Measurements from ENCODE around the gene TM9SF2. TPM values are rescaled to one million over a fixed set of nuclear protein-coding genes. Genes with fewer than 3 reads are reported as not detected.

The TM9SF2 gene
- total and polyA plus RNA-seq, 11 donors, result 22.4 to 84.3 (median 68.2) TPM

DNA sequence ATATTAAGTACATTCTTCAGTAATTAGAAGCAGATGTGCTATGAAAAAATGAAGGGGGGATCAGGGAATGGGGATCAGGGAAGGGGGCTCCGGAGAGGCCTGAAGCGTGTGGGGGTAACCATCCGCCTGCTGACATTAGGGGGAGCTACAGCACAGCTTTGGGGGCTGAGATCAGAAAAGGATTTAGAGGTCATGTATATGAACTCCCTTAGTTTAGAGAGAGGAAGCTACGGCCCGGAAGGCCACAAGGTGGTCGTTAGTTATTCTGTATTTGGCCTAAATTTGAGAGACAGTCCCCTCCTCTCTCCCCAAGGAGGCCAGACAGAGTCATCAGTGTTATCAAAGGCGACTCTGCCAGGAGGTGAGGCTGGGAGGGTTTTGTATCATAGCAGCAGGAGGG, 99.0 kb downstream of the TM9SF2 start:
- intact Hi-C loops (cut with DNase I), result loop anchor here in 2 of 10 donors (10.0 kb wide), 2 partner anchors 96 to 156 kb away; partner anchors contain the start of gene TM9SF2 (in 1 of the 2)
- no peak overlapping the region for H3K4me3 ChIP-seq
- no peak for TF ChIP-seq POLR2A (IDR thresholded peaks at IDR 0.05)
- no peak for TF ChIP-seq CTCF (IDR thresholded peaks at IDR 0.05)
- no peak overlapping the region for H3K27ac ChIP-seq
- no peaks in the 10 kb centered on the region for H3K36me3 ChIP-seq
- H3K27me3 ChIP-seq, result no peaks in the 10 kb centered on the region
- peaks cover 0 to under 1% (median 0%) of the 10 kb centered on the region in 12 donors for H3K4me1 ChIP-seq
- WGBS, 4 donors, result 39 to 52% (median 43%) methylated on average over 7 of the region's 7 CpGs
- no peak for ATAC-seq
- H3K9me3 ChIP-seq, result no peaks in the 10 kb centered on the region
- no peak for DNase-seq

GRCh38 chr13:99601535-99601934, 100.3 kb downstream of the TM9SF2 start:
- ATAC-seq, result no peak
- H3K36me3 ChIP-seq, result no peaks in the 10 kb centered on the region
- H3K27me3 ChIP-seq, result no peaks in the 10 kb centered on the region

GRCh38 chr13:99604636-99605035, 103.4 kb downstream of the TM9SF2 start:
- ATAC-seq (no peak), DNase-seq (no peak)
- no peaks in the 10 kb centered on the region for H3K27me3 ChIP-seq
- H3K27ac ChIP-seq, result no peak overlapping the region
- no peak for TF ChIP-seq CTCF (IDR thresholded peaks at IDR 0.05)
- no peak for TF ChIP-seq POLR2A (IDR thresholded peaks at IDR 0.05)
- H3K4me1 ChIP-seq, result peaks cover 0 to 15% (median 9%) of the 10 kb centered on the region in 12 donors
- 92 to 96% (median 93%) methylated on average over 3 of the region's 3 CpGs for WGBS, 4 donors
- no peak overlapping the region for H3K4me3 ChIP-seq
- H3K9me3 ChIP-seq, result no peaks in the 10 kb centered on the region
- intact Hi-C loops (cut with DNase I), result loop anchor here in 4 of 10 donors (5.0 to 10.0 kb wide), 4 partner anchors 100 to 160 kb away; partner anchors contain the start of gene TM9SF2 (in 2 of the 4)
- no peaks in the 10 kb centered on the region for H3K36me3 ChIP-seq

More at GRCh38 chr13:99601535-99601934, 100.3 kb downstream of the TM9SF2 start:
- Histone ChIP-seq H3K9me3 (no peaks in the 10 kb centered on the region), H3K4me3 (no peak overlapping the region), H3K4me1 (peaks cover 0 to 10% (median 7%) of the 10 kb centered on the region in 12 donors), H3K27ac (no peak overlapping the region)
- intact Hi-C loops (cut with DNase I), result loop anchor here in 2 of 10 donors (10.0 kb wide), 2 partner anchors 97 to 157 kb away; partner anchors contain the start of gene TM9SF2 (in 1 of the 2)
- 83 to 92% (median 87%) methylated on average over 5 of the region's 5 CpGs for WGBS, 4 donors
- DNase-seq, result no peak
- no peak for TF ChIP-seq CTCF (IDR thresholded peaks at IDR 0.05)
- no peak for TF ChIP-seq POLR2A (IDR thresholded peaks at IDR 0.05)

GRCh38 chr13:99605420-99606323, 104.4 kb downstream of the TM9SF2 start:
- TF ChIP-seq CTCF (IDR thresholded peaks at IDR 0.05) (peak in 4 of 12 donors; percentile 19 to 37 (median 32)), POLR2A (IDR thresholded peaks at IDR 0.05) (no peak)
- Histone ChIP-seq H3K4me3 (peak overlapping the region; percentile 6 to 90 (median 71)), H3K9me3 (no peaks in the 10 kb centered on the region), H3K27me3 (no peaks in the 10 kb centered on the region), H3K36me3 (no peaks in the 10 kb centered on the region), H3K27ac (peak overlapping the region in 11 of 12 donors; percentile 73 to 91 (median 85)), H3K4me1 (peaks cover 0 to 15% (median 9%) of the 10 kb centered on the region in 12 donors)
- DNase-seq (peak in 4 of 5 donors; percentile 35 to 62 (median 42)), ATAC-seq (peak; percentile 63 to 79 (median 76))
- intact Hi-C loops (cut with DNase I), result loop anchor here in 4 of 10 donors (2.0 to 10.0 kb wide), 5 partner anchors 101 to 161 kb away; partner anchors contain the start of gene TM9SF2 (in 2 of the 4)
- WGBS, 4 donors, result 29 to 35% (median 30%) methylated on average over 18 of the region's 18 CpGs

Data from heart left ventricle (tissue), 16 donors.